Activated CD8-positive, alpha-beta T cell treated with anti-CD3 and anti-CD28 coated beads for 36 hours (primary cell): ENCODE data around the gene C1QL4. TPM values are rescaled to one million over a fixed set of nuclear protein-coding genes. Genes with fewer than 3 reads are reported as not detected.

Source experiments
- ATAC-seq: fragments of 200-7000 bp; cut with Tn5 transposase; one replicate; pipeline ENCODE4 v1.10.0; 2021; ENCODE audit warnings: mild to moderate bottlenecking, moderate library complexity
- CTCF ChIA-PET: fragments of 350-600 bp; sonication (Branson Sonifier 250); formaldehyde crosslinking; loops from one replicate; lab custom pipeline; 2021; ENCODE audit warnings: antibody characterized with exemption; lab: Charles Lee
- POLR2A ChIA-PET: fragments of 350-600 bp; sonication (Branson Sonifier 250); formaldehyde crosslinking; loops from one replicate; lab custom pipeline; 2021; ENCODE audit warnings: antibody characterized with exemption; lab: Charles Lee
- DNase-seq: peaks from one replicate; pipeline ENCODE4 v3.0.0-alpha.2; 2020
- H3K27ac Mint-ChIP-seq: one replicate; pipeline ENCODE4 v1.8.0; 2021; ENCODE audit warnings: mild to moderate bottlenecking, mixed read lengths
- H3K27me3 Mint-ChIP-seq: one replicate; pipeline ENCODE4 v1.8.0; 2021; ENCODE audit warnings: mixed read lengths
- H3K36me3 Mint-ChIP-seq: one replicate; pipeline ENCODE4 v1.8.0; 2021; ENCODE audit warnings: low read depth, mixed read lengths
- H3K4me1 Mint-ChIP-seq: one replicate; pipeline ENCODE4 v1.8.0; 2021; ENCODE audit warnings: low read depth, mixed read lengths
- H3K4me3 Mint-ChIP-seq: one replicate; pipeline ENCODE4 v1.8.0; 2021; ENCODE audit warnings: mild to moderate bottlenecking, moderate library complexity, mixed read lengths
- H3K9me3 Mint-ChIP-seq: one replicate; pipeline ENCODE4 v1.8.0; 2021; ENCODE audit warnings: mixed read lengths
- intact Hi-C: fragments of 100-400 bp; cut with micrococcal nuclease; formaldehyde crosslinking; loops from one replicate; pipeline ENCODE4 v1.10.0; 2022
- total RNA-seq, 2 experiments: library from RNA; stranded (reverse); gene quantifications; one replicate each; pipeline ENCODE4 v1.2.3, GENCODE V29; 2021
- TF ChIP-seq, protein P1 (sequence below): fragments of 200-600 bp; IDR thresholded peaks from one replicate; pipeline ENCODE4 v1.8.0; 2022; ENCODE audit warnings: antibody characterized with exemption, mild to moderate bottlenecking

C1QL4 gene
- total RNA-seq, 2 experiments from 2014 or later, result not detected

DNA sequence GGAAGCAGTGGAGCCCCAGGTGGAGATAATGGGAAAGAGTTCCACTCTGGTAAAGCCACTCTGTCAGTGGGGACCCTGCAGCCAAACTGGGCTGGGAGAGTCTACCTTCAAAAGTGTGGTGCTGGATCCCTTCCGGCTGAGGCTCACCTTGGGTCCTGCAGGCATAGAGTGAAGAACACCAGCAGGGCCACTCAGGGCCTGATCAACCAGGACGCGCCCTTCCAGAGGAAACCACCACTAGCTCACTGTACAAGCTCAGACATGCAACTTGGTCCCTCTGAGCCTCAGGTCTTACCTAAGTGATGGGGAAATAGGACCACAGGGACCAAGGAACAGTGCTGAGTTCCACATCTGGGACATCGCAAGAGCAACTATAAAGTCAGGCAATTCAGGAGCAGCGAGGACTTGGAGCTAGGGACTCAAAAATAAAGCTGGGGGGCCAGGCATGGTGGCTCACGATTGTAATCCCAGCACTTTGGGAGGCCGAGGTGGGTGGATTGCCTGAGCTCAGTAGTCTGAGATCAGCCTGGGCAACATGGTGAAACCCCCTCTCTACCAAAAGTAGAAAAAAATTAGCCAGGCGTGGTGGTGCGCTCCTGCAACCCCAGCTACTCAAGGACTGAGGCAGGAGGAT, 47.9 kb downstream of the C1QL4 start:
- ATAC-seq (no peak), DNase-seq (no peak)
- ChIA-PET POLR2A (interaction anchor here (0.7 to 1.9 kb wide), 7 partner anchors 8 to 78 kb away, joined by 3 to 8 read pairs (median 3); partner anchors contain the start of genes C1QL4 and SPATS2), CTCF (interaction anchor here (0.6 to 13.6 kb wide), 44 partner anchors 8 to 291 kb away, joined by 3 to 145 read pairs (median 4); partner anchors contain the start of genes C1QL4, DNAJC22 and TROAP)
- intact Hi-C loops, result loop anchor here (2.0 kb wide), 1 partner anchor 54 kb away; no protein-coding TSS in a partner anchor
- Mint-ChIP-seq H3K36me3 (no peaks in the 10 kb centered on the region), H3K4me1 (no peaks in the 10 kb centered on the region), H3K27me3 (peaks cover 25% of the 10 kb centered on the region), H3K27ac (no peak overlapping the region), H3K4me3 (no peak overlapping the region), H3K9me3 (no peaks in the 10 kb centered on the region)
- TF ChIP-seq, protein P1, sequence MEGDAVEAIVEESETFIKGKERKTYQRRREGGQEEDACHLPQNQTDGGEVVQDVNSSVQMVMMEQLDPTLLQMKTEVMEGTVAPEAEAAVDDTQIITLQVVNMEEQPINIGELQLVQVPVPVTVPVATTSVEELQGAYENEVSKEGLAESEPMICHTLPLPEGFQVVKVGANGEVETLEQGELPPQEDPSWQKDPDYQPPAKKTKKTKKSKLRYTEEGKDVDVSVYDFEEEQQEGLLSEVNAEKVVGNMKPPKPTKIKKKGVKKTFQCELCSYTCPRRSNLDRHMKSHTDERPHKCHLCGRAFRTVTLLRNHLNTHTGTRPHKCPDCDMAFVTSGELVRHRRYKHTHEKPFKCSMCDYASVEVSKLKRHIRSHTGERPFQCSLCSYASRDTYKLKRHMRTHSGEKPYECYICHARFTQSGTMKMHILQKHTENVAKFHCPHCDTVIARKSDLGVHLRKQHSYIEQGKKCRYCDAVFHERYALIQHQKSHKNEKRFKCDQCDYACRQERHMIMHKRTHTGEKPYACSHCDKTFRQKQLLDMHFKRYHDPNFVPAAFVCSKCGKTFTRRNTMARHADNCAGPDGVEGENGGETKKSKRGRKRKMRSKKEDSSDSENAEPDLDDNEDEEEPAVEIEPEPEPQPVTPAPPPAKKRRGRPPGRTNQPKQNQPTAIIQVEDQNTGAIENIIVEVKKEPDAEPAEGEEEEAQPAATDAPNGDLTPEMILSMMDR, result no peak

DNA sequence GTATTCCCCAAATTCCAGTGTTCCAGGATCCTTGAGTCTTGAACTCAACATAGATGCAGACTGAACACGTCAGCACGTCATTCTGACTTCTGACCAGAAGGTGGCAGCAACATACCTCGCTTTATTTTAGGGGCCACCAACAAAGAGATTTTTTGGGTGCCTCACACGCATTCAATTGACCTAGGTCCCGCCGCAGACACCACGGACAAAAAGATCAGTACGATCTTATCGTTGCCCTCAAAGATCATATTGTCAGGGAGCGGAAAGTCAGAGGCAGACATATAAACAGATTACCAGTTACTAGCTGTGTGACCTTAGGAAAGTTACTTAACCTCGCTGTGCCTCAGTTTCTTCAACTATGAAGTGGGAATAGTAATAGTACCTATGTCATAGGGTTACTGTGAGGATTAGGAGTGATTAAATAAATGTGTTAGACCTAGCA, 48.6 kb downstream of the C1QL4 start:
- Mint-ChIP-seq H3K4me1 (no peaks in the 10 kb centered on the region), H3K9me3 (no peaks in the 10 kb centered on the region), H3K36me3 (no peaks in the 10 kb centered on the region), H3K27ac (no peak overlapping the region), H3K27me3 (peaks cover 22% of the 10 kb centered on the region), H3K4me3 (no peak overlapping the region)
- peak; percentile 69 for ATAC-seq
- CTCF ChIA-PET, result interaction anchor here (0.6 to 13.6 kb wide), 40 partner anchors 9 to 292 kb away, joined by 3 to 145 read pairs (median 4); partner anchors contain the start of genes C1QL4, DNAJC22 and TROAP
- DNase-seq, result peak; percentile 81
- POLR2A ChIA-PET, result interaction anchor here (0.7 to 1.9 kb wide), 6 partner anchors 9 to 79 kb away, joined by 3 to 8 read pairs (median 3); partner anchors contain the start of gene SPATS2
- TF ChIP-seq, protein P1, result peak; percentile 95
- intact Hi-C loops, result loop anchor here (2.0 kb wide), 1 partner anchor 54 kb away; no protein-coding TSS in a partner anchor

DNA sequence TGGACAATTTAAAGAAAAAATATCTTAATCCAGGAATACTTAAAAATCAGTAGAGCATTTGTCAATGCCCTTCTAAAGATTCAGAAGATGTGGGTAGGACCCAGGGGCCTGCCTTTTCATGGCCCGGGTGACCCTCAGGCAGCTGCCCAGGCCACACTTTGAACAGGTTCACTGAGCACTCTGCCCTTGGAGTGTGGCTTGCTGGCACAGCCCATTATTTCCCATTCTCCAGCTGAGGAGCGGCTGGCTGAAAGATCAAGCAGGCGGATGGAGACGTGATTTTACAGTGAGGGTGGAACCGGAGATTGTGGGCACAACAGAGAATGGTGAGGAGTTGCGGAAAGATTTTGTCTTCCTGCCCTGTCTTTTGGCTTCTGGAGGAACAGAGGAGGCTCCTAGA, 49.1 kb downstream of the C1QL4 start:
- no peaks in the 10 kb centered on the region for H3K36me3 Mint-ChIP-seq
- ChIA-PET CTCF (interaction anchor here (0.7 to 13.6 kb wide), 13 partner anchors 8 to 292 kb away, joined by 3 to 145 read pairs (median 10); partner anchors contain the start of genes C1QL4, DNAJC22 and PRPH), POLR2A (interaction anchor here (1.1 kb wide), 1 partner anchor 10 kb away, joined by 3 read pairs; no protein-coding TSS in a partner anchor)
- DNase-seq (no peak), ATAC-seq (no peak)
- intact Hi-C loops, result loop anchor here (2.0 kb wide), 1 partner anchor 55 kb away; no protein-coding TSS in a partner anchor
- H3K4me1 Mint-ChIP-seq, result no peaks in the 10 kb centered on the region
- H3K4me3 Mint-ChIP-seq, result no peak overlapping the region
- H3K27ac Mint-ChIP-seq, result no peak overlapping the region
- peaks cover 22% of the 10 kb centered on the region for H3K27me3 Mint-ChIP-seq
- no peaks in the 10 kb centered on the region for H3K9me3 Mint-ChIP-seq
- TF ChIP-seq, protein P1, result no peak

DNA sequence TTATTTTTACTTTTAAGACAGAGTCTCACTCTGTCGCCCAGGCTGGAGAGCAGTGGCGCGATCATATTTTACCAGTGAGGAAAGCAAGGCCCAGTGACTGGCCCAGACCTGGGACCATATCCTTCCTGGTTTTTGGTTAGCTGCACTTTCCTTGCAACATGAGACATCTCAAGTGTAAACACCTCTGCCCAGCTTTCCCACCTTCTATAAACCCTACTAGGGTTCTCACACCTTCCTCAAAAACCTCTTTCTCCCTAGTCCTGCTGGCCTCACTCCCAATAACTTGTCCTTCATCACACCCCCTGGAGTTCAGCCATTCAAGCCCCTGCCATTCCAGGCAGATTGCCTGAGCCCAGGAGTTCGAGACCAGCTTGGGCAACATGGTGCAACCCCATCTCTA, 52.3 kb downstream of the C1QL4 start:
- Mint-ChIP-seq H3K4me3 (no peak overlapping the region), H3K9me3 (no peaks in the 10 kb centered on the region), H3K36me3 (no peaks in the 10 kb centered on the region), H3K27ac (no peak overlapping the region), H3K27me3 (peaks cover 23% of the 10 kb centered on the region), H3K4me1 (no peaks in the 10 kb centered on the region)
- no peak for ATAC-seq
- ChIA-PET POLR2A (interaction anchor here (0.9 to 1.3 kb wide), 4 partner anchors 11 to 58 kb away, joined by 3 to 4 read pairs (median 3); no protein-coding TSS in a partner anchor), CTCF (interaction anchor here (0.7 to 9.7 kb wide), 5 partner anchors 11 to 230 kb away, joined by 4 to 145 read pairs (median 29); partner anchors contain the start of genes DNAJC22 and PRPH)
- TF ChIP-seq, protein P1, result no peak
- no peak for DNase-seq
- intact Hi-C loops, result no loop called here
